ENCODE results near the gene PPFIA3.

PPFIA3 gene

GRCh38 chr19:49189259-49189658, 69.9 kb downstream of the PPFIA3 start:
- no peak for DNase-seq

GRCh38 chr19:49190781-49191180, 71.4 kb downstream of the PPFIA3 start:
- DNase-seq: no peak

GRCh38 chr19:49193822-49194394, 74.6 kb downstream of the PPFIA3 start:
- no peak for DNase-seq

DNA sequence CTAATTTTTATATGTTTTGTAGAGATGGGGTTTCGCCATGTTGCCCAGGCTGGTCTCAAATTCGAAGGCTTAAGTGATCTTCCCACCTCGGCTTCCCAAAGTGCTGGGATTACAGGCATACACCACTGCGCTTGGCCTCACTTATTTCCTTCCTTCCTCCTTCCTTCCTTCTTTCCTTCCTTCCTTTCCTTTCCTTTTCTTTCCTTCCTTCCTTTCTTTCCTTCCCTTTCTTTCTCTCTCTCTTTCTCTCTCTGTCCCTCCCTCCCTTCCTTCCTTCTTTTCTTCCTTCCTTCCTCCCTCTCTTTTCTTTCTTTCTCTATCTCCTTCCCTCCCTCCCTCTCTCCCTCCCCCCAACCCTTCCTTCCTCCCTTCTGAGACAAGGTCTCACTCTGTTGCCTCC, 75.1 kb downstream of the PPFIA3 start:
- DNase-seq: no peak

- DNase-seq: no peak
These were observed 77.3 kb downstream of the PPFIA3 start for GRCh38 chr19:49196527-49197240.

GRCh38 chr19:49200238-49200862, 81.0 kb downstream of the PPFIA3 start:
- DNase-seq: no peak

Measured in SIG-M5 (cell line).